AG04450 (cell line): ENCODE measurements around the gene LIPC. TPM values are rescaled to one million over a fixed set of nuclear protein-coding genes. Genes with fewer than 3 reads are reported as not detected.
"Not testable (repeated sequence)": the region's sequence is repeated elsewhere in the genome, so short reads cannot be mapped to it uniquely, and the experiment has no call there.

ENCODE experiments used
- CTCF ChIA-PET: fragments of 300-600, 350-600 bp; formaldehyde crosslinking; extraction: SDS; loops from one replicate; lab custom pipeline; 2022; ENCODE audit warnings: antibody characterized with exemption, inconsistent platforms; lab: Charles Lee
- POLR2A ChIA-PET: fragments of 350-600 bp; formaldehyde crosslinking; extraction: SDS; loops from one replicate; lab custom pipeline; 2021; ENCODE audit warnings: antibody characterized with exemption, inconsistent platforms; lab: Yijun Ruan, JAX
- DNase-seq: peaks from one replicate; pipeline ENCODE4 v3.0.0-alpha.2; 2011; ENCODE audit warnings: low read depth, low spot score
- H3K27ac ChIP-seq: one replicate; pipeline ENCODE4 v1.5.1; 2012; ENCODE audit warnings: low read depth, low read length, control low read depth
- H3K27me3 ChIP-seq: one replicate; pipeline ENCODE4 v1.6.0; 2012; ENCODE audit warnings: low read length; ENCODE audit not compliant: control insufficient read depth, insufficient read depth
- H3K4me3 ChIP-seq: 2 replicates; pipeline ENCODE4 v1.5.1; 2011; ENCODE audit warnings: mild to moderate bottlenecking, low read depth, low read length, control low read depth
- H3K9me3 ChIP-seq: 2 replicates; pipeline ENCODE4 v1.5.1; 2012; ENCODE audit warnings: low read length; ENCODE audit not compliant: control insufficient read depth, insufficient read depth
- CTCF ChIP-seq: IDR thresholded peaks from 2 replicates; pipeline ENCODE4 v1.5.1; 2011; ENCODE audit warnings: low read depth, low read length, control low read depth, inconsistent platforms
- polyA plus RNA-seq: library from polyadenylated mRNA; depleted of rRNA; stranded (reverse); fragments of >200 nt; gene quantifications from 2 replicates; pipeline ENCODE4 v1.2.3, GENCODE V29; 2011

LIPC gene
- polyA plus RNA-seq, 1 experiment, result 0.82 TPM

GRCh38 chr15:58597943-58598828 is 166.4 kb downstream of the LIPC start:
- no peak for TF ChIP-seq CTCF
- CTCF ChIA-PET, result no interaction called here

GRCh38 chr15:58598829-58599210 is 167.0 kb downstream of the LIPC start:
- no peak for DNase-seq
- Histone ChIP-seq H3K4me3 (no peak overlapping the region), H3K27ac (no peak overlapping the region), H3K9me3 (no peaks in the 10 kb centered on the region), H3K27me3 (no peaks in the 10 kb centered on the region)
- no peak for TF ChIP-seq CTCF
- ChIA-PET POLR2A (no interaction called here), CTCF (no interaction called here)

More at GRCh38 chr15:58597943-58598828, 166.4 kb downstream of the LIPC start:
- DNase-seq, result no peak
- no peaks in the 10 kb centered on the region for H3K9me3 ChIP-seq
- no peak overlapping the region for H3K4me3 ChIP-seq
- no peaks in the 10 kb centered on the region for H3K27me3 ChIP-seq
- POLR2A ChIA-PET, result no interaction called here
- H3K27ac ChIP-seq, result no peak overlapping the region

- no peak for TF ChIP-seq CTCF
- Histone ChIP-seq H3K27me3 (no peaks in the 10 kb centered on the region), H3K27ac (no peak overlapping the region), H3K9me3 (no peaks in the 10 kb centered on the region), H3K4me3 (no peak overlapping the region)
- no peak for DNase-seq
- POLR2A ChIA-PET, result no interaction called here
- CTCF ChIA-PET, result no interaction called here
Measured at GRCh38 chr15:58602823-58603222, 171.0 kb downstream of the LIPC start.

GRCh38 chr15:58603927-58604326 is 172.1 kb downstream of the LIPC start:
- POLR2A ChIA-PET, result not testable (repeated sequence)

GRCh38 chr15:58604455-58604923 is 172.7 kb downstream of the LIPC start:
- no peak for DNase-seq
- Histone ChIP-seq H3K4me3 (no peak overlapping the region), H3K9me3 (no peaks in the 10 kb centered on the region), H3K27me3 (no peaks in the 10 kb centered on the region), H3K27ac (no peak overlapping the region)
- CTCF ChIA-PET, result interaction anchor here (0.8 kb wide), 1 partner anchor 376 kb away, joined by 3 read pairs; no protein-coding TSS in a partner anchor
- POLR2A ChIA-PET, result interaction anchor here (0.5 kb wide), 1 partner anchor 158 kb away, joined by 3 read pairs; no protein-coding TSS in a partner anchor
- TF ChIP-seq CTCF, result no peak

More at GRCh38 chr15:58603927-58604326, 172.1 kb downstream of the LIPC start:
- H3K4me3 ChIP-seq, DNase-seq, H3K27me3 ChIP-seq, H3K9me3 ChIP-seq, H3K27ac ChIP-seq: not testable (repeated sequence)
- CTCF ChIA-PET, result interaction anchor here (0.8 kb wide), 1 partner anchor 376 kb away, joined by 3 read pairs; no protein-coding TSS in a partner anchor
